IPS-20b (cell line): ENCODE measurements around the gene TMC2.

ENCODE experiments used
- H3K27ac ChIP-seq: one replicate; pipeline ENCODE4 v1.5.1; 2013; ENCODE audit warnings: low read length
- H3K27me3 ChIP-seq: 2 replicates; pipeline ENCODE4 v1.6.1; 2013; ENCODE audit warnings: mild to moderate bottlenecking, low read length, inconsistent platforms; ENCODE audit not compliant: insufficient read depth
- H3K36me3 ChIP-seq: 2 replicates; pipeline ENCODE4 v1.6.1; 2013; ENCODE audit warnings: low read depth, mild to moderate bottlenecking, inconsistent platforms, low read length, moderate library complexity; ENCODE audit not compliant: insufficient read depth
- H3K4me1 ChIP-seq: 2 replicates; pipeline ENCODE4 v1.6.1; 2013; ENCODE audit warnings: mild to moderate bottlenecking, control low read depth, inconsistent platforms, low read length, moderate library complexity; ENCODE audit not compliant: insufficient read depth
- H3K4me3 ChIP-seq: 2 replicates; pipeline ENCODE4 v1.5.1; 2013; ENCODE audit warnings: mild to moderate bottlenecking, low read length, inconsistent platforms
- H3K9ac ChIP-seq: 2 replicates; pipeline ENCODE4 v1.6.1; 2013; ENCODE audit warnings: low read depth, mild to moderate bottlenecking, inconsistent platforms, low read length, moderate library complexity
- H3K9me3 ChIP-seq: 2 replicates; pipeline ENCODE4 v1.6.1; 2013; ENCODE audit warnings: mild to moderate bottlenecking, low read depth, low read length, inconsistent platforms; ENCODE audit not compliant: insufficient read depth

TMC2 gene

GRCh38 chr20:2558581-2559278 lies 22.4 kb downstream of the TMC2 start:
- no peaks in the 10 kb centered on the region for H3K36me3 ChIP-seq
- H3K9me3 ChIP-seq, result no peaks in the 10 kb centered on the region
- peaks cover 75% of the 10 kb centered on the region for H3K27me3 ChIP-seq
- peak overlapping the region; percentile 66 for H3K4me3 ChIP-seq
- no peak overlapping the region for H3K9ac ChIP-seq
- H3K27ac ChIP-seq, result no peak overlapping the region
- H3K4me1 ChIP-seq, result no peaks in the 10 kb centered on the region

GRCh38 chr20:2559279-2559626 lies 22.9 kb downstream of the TMC2 start:
- Histone ChIP-seq H3K27me3 (peaks cover 75% of the 10 kb centered on the region), H3K27ac (no peak overlapping the region), H3K4me3 (peak overlapping the region; percentile 66)

GRCh38 chr20:2559651-2560050 lies 23.3 kb downstream of the TMC2 start:
- no peaks in the 10 kb centered on the region for H3K9me3 ChIP-seq
- H3K4me3 ChIP-seq, result no peak overlapping the region
- H3K27me3 ChIP-seq, result peaks cover 71% of the 10 kb centered on the region

More at GRCh38 chr20:2559279-2559626, 22.9 kb downstream of the TMC2 start:
- H3K4me1 ChIP-seq, result no peaks in the 10 kb centered on the region
- no peaks in the 10 kb centered on the region for H3K36me3 ChIP-seq
- H3K9me3 ChIP-seq, result no peaks in the 10 kb centered on the region
- no peak overlapping the region for H3K9ac ChIP-seq

GRCh38 chr20:2563116-2563515 lies 26.7 kb downstream of the TMC2 start:
- Histone ChIP-seq H3K9ac (no peak overlapping the region), H3K36me3 (no peaks in the 10 kb centered on the region), H3K27ac (no peak overlapping the region), H3K27me3 (peaks cover 46% of the 10 kb centered on the region), H3K9me3 (no peaks in the 10 kb centered on the region), H3K4me3 (no peak overlapping the region), H3K4me1 (no peaks in the 10 kb centered on the region)

More at GRCh38 chr20:2559651-2560050, 23.3 kb downstream of the TMC2 start:
- Histone ChIP-seq H3K4me1 (no peaks in the 10 kb centered on the region), H3K9ac (no peak overlapping the region), H3K27ac (no peak overlapping the region), H3K36me3 (no peaks in the 10 kb centered on the region)

GRCh38 chr20:2564406-2564805 lies 28.0 kb downstream of the TMC2 start:
- Histone ChIP-seq H3K36me3 (no peaks in the 10 kb centered on the region), H3K27me3 (peaks cover 45% of the 10 kb centered on the region), H3K4me3 (no peak overlapping the region), H3K27ac (no peak overlapping the region), H3K9ac (no peak overlapping the region), H3K4me1 (no peaks in the 10 kb centered on the region), H3K9me3 (no peaks in the 10 kb centered on the region)

GRCh38 chr20:2575682-2576081 lies 39.3 kb downstream of the TMC2 start:
- Histone ChIP-seq H3K27ac (no peak overlapping the region), H3K4me3 (no peak overlapping the region), H3K27me3 (no peaks in the 10 kb centered on the region; the same call in 1 of the 2 replicates), H3K9ac (no peak overlapping the region), H3K9me3 (no peaks in the 10 kb centered on the region), H3K4me1 (no peaks in the 10 kb centered on the region), H3K36me3 (no peaks in the 10 kb centered on the region)

GRCh38 chr20:2576317-2576727 lies 39.9 kb downstream of the TMC2 start:
- Histone ChIP-seq H3K36me3 (no peaks in the 10 kb centered on the region), H3K9ac (no peak overlapping the region), H3K27ac (no peak overlapping the region), H3K4me3 (no peak overlapping the region), H3K4me1 (no peaks in the 10 kb centered on the region), H3K27me3 (no peaks in the 10 kb centered on the region; the same call in 1 of the 2 replicates), H3K9me3 (no peaks in the 10 kb centered on the region)

GRCh38 chr20:2578475-2579192 lies 42.3 kb downstream of the TMC2 start:
- H3K9me3 ChIP-seq, result no peaks in the 10 kb centered on the region
- no peak overlapping the region for H3K4me3 ChIP-seq
- H3K27ac ChIP-seq, result no peak overlapping the region
- no peaks in the 10 kb centered on the region for H3K36me3 ChIP-seq
- no peaks in the 10 kb centered on the region for H3K4me1 ChIP-seq
- H3K27me3 ChIP-seq, result no peaks in the 10 kb centered on the region; the same call in 1 of the 2 replicates
- no peak overlapping the region for H3K9ac ChIP-seq

- H3K27me3 ChIP-seq, result no peaks in the 10 kb centered on the region; the same call in 1 of the 2 replicates
- no peak overlapping the region for H3K27ac ChIP-seq
- no peaks in the 10 kb centered on the region for H3K36me3 ChIP-seq
- H3K9me3 ChIP-seq, result no peaks in the 10 kb centered on the region
- no peaks in the 10 kb centered on the region for H3K4me1 ChIP-seq
- H3K9ac ChIP-seq, result no peak overlapping the region
- H3K4me3 ChIP-seq, result no peak overlapping the region
These were observed 49.4 kb downstream of the TMC2 start for GRCh38 chr20:2585811-2586210.

GRCh38 chr20:2593756-2594155 lies 57.4 kb downstream of the TMC2 start:
- Histone ChIP-seq H3K27me3 (no peaks in the 10 kb centered on the region), H3K9ac (no peak overlapping the region), H3K9me3 (no peaks in the 10 kb centered on the region), H3K4me1 (no peaks in the 10 kb centered on the region), H3K36me3 (no peaks in the 10 kb centered on the region), H3K27ac (no peak overlapping the region), H3K4me3 (no peak overlapping the region)

GRCh38 chr20:2595076-2595475 lies 58.7 kb downstream of the TMC2 start:
- no peak overlapping the region for H3K9ac ChIP-seq
- no peaks in the 10 kb centered on the region for H3K4me1 ChIP-seq
- H3K9me3 ChIP-seq, result no peaks in the 10 kb centered on the region
- H3K4me3 ChIP-seq, result no peak overlapping the region
- no peaks in the 10 kb centered on the region for H3K36me3 ChIP-seq
- no peaks in the 10 kb centered on the region for H3K27me3 ChIP-seq
- H3K27ac ChIP-seq, result no peak overlapping the region

- H3K4me3 ChIP-seq, result no peak overlapping the region
- no peak overlapping the region for H3K9ac ChIP-seq
- no peak overlapping the region for H3K27ac ChIP-seq
- H3K36me3 ChIP-seq, result no peaks in the 10 kb centered on the region
- H3K9me3 ChIP-seq, result no peaks in the 10 kb centered on the region
- H3K27me3 ChIP-seq, result no peaks in the 10 kb centered on the region
- H3K4me1 ChIP-seq, result no peaks in the 10 kb centered on the region
These were observed 60.4 kb downstream of the TMC2 start for GRCh38 chr20:2596673-2597279.
